IMR-90 (cell line): ENCODE data around the gene ETV6. TPM values are rescaled to one million over a fixed set of nuclear protein-coding genes. Genes with fewer than 3 reads are reported as not detected.

ENCODE experiments used
- ATAC-seq: fragments of 200-7000 bp; cut with Tn5 transposase; 2 replicates; pipeline ENCODE4 v1.9.1; 2020; ENCODE audit warnings: low read depth, mild to moderate bottlenecking, moderate library complexity
- BruUV-seq: library from RNA; stranded (reverse); fragments of 400-500 nt; replicated peaks from 2 replicates; lab custom pipeline; 2021; lab: Mats Ljungman, UMichigan
- CTCF ChIA-PET: fragments of 300-600 bp; formaldehyde crosslinking; extraction: SDS; loops from one replicate; lab custom pipeline; 2021; ENCODE audit warnings: antibody characterized with exemption; lab: Yijun Ruan, JAX
- POLR2A ChIA-PET: fragments of 300-600 bp; sonication (Branson Sonifier 250); formaldehyde crosslinking; loops from one replicate; lab custom pipeline; 2022; ENCODE audit warnings: antibody characterized with exemption; ENCODE audit not compliant: unreplicated experiment; lab: Charles Lee
- DNase-seq: peaks from one replicate; pipeline ENCODE4 v3.0.0; 2013
- H2AFZ ChIP-seq: replicated peaks from 2 replicates; pipeline ENCODE3; 2013; ENCODE audit warnings: low read length, mild to moderate bottlenecking; ENCODE audit not compliant: poor library complexity
- H2AK5ac ChIP-seq: 2 replicates; pipeline ENCODE4 v1.6.1; 2013; ENCODE audit warnings: low read depth, low read length, inconsistent platforms
- H2AK9ac ChIP-seq: replicated peaks from 2 replicates; pipeline ENCODE3; 2013; ENCODE audit warnings: mild to moderate bottlenecking, low read depth, low read length, moderate library complexity; ENCODE audit not compliant: poor library complexity
- H2BK120ac ChIP-seq: 2 replicates; pipeline ENCODE4 v1.6.1; 2013; ENCODE audit warnings: low read depth, low read length, inconsistent platforms
- H2BK15ac ChIP-seq: 3 replicates; pipeline ENCODE4 v1.6.1; 2013; ENCODE audit warnings: low read depth, low read length, inconsistent platforms
- H2BK20ac ChIP-seq: 2 replicates; pipeline ENCODE4 v1.6.1; 2013; ENCODE audit warnings: low read depth, mild to moderate bottlenecking, inconsistent platforms, low read length, moderate library complexity
- H2BK5ac ChIP-seq: 2 replicates; pipeline ENCODE4 v1.6.1; 2013; ENCODE audit warnings: mild to moderate bottlenecking, low read depth, low read length, inconsistent platforms; ENCODE audit not compliant: poor library complexity, severe bottlenecking
- H3K14ac ChIP-seq: replicated peaks from 2 replicates; pipeline ENCODE4 v1.6.1; 2013; ENCODE audit warnings: low read depth, low read length, inconsistent platforms
- H3K18ac ChIP-seq: 2 replicates; pipeline ENCODE4 v1.6.1; 2013; ENCODE audit warnings: low read depth, low read length, control low read depth
- H3K23ac ChIP-seq: 2 replicates; pipeline ENCODE4 v1.6.1; 2013; ENCODE audit warnings: low read depth, low read length, inconsistent platforms
- H3K27ac ChIP-seq: 2 replicates; pipeline ENCODE4 v1.5.1; 2013; ENCODE audit warnings: mild to moderate bottlenecking, control low read depth, low read length; ENCODE audit not compliant: insufficient read depth
- H3K27me3 ChIP-seq: 2 replicates; pipeline ENCODE4 v1.6.1; 2013; ENCODE audit warnings: low read length; ENCODE audit not compliant: control insufficient read depth, insufficient read depth
- H3K36me3 ChIP-seq: 2 replicates; pipeline ENCODE4 v1.6.1; 2013; ENCODE audit warnings: low read length, mixed read lengths; ENCODE audit not compliant: control insufficient read depth, insufficient read depth
- H3K4ac ChIP-seq: 2 replicates; pipeline ENCODE4 v1.6.1; 2013; ENCODE audit warnings: low read depth, low read length, inconsistent platforms
- H3K4me1 ChIP-seq: 2 replicates; pipeline ENCODE4 v1.6.1; 2013; ENCODE audit warnings: low read length, mixed read lengths; ENCODE audit not compliant: control insufficient read depth, insufficient read depth
- H3K4me2 ChIP-seq: 2 replicates; pipeline ENCODE4 v1.6.1; 2013; ENCODE audit warnings: low read depth, mild to moderate bottlenecking, control low read depth, low read length, moderate library complexity
- H3K4me3 ChIP-seq: 2 replicates; pipeline ENCODE4 v1.5.1; 2013; ENCODE audit warnings: low read depth, mild to moderate bottlenecking, control low read depth, low read length, moderate library complexity; ENCODE audit not compliant: insufficient read depth
- H3K56ac ChIP-seq: 2 replicates; pipeline ENCODE4 v1.6.1; 2013; ENCODE audit warnings: low read length, inconsistent platforms; ENCODE audit not compliant: insufficient read depth; ENCODE audit errors: extremely low read depth
- H3K79me1 ChIP-seq, 2 experiments: 2 replicates each; pipeline ENCODE4 v1.6.1; 2013; ENCODE audit warnings: low read length in 2 of 2, inconsistent platforms in 1 of 2, low read depth in 1 of 2
- H3K9ac ChIP-seq: 2 replicates; pipeline ENCODE4 v1.6.1; 2013; ENCODE audit warnings: low read depth, low read length, control low read depth
- H3K9me1 ChIP-seq: 2 replicates; pipeline ENCODE4 v1.6.1; 2013; ENCODE audit warnings: low read length, inconsistent platforms; ENCODE audit not compliant: insufficient read depth
- H3K9me3 ChIP-seq: 2 replicates; pipeline ENCODE4 v1.6.1; 2013; ENCODE audit warnings: low read length; ENCODE audit not compliant: control insufficient read depth, insufficient read depth
- H4K20me1 ChIP-seq: 2 replicates; pipeline ENCODE4 v1.6.1; 2013; ENCODE audit warnings: low read length, inconsistent platforms; ENCODE audit not compliant: insufficient read depth
- H4K5ac ChIP-seq: 2 replicates; pipeline ENCODE4 v1.6.1; 2013; ENCODE audit warnings: mild to moderate bottlenecking, low read depth, low read length, control low read depth
- H4K8ac ChIP-seq, 2 experiments: 2 replicates each; pipeline ENCODE4 v1.6.1; 2013; ENCODE audit warnings: low read depth in 2 of 2, low read length in 2 of 2, control low read depth in 1 of 2, inconsistent platforms in 1 of 2
- H4K91ac ChIP-seq: 2 replicates; pipeline ENCODE4 v1.6.1; 2013; ENCODE audit warnings: low read depth, low read length, inconsistent platforms; ENCODE audit not compliant: insufficient read depth
- BHLHE40 ChIP-seq: fragments of 150-350 bp; IDR thresholded peaks from 2 replicates; pipeline ENCODE4 v1.6.1; 2016; ENCODE audit warnings: mild to moderate bottlenecking, low read depth, low read length
- CHD1 ChIP-seq: IDR thresholded peaks from 2 replicates; pipeline ENCODE4 v1.6.1; 2012; ENCODE audit warnings: low read depth, low read length, improper control_type of control experiment
- MAFK ChIP-seq: IDR thresholded peaks from 2 replicates; pipeline ENCODE4 v1.6.1; 2012; ENCODE audit warnings: low read depth, low read length, improper control_type of control experiment
- MAZ ChIP-seq: IDR thresholded peaks from 2 replicates; pipeline ENCODE4 v1.6.1; 2012; ENCODE audit warnings: low read depth, mild to moderate bottlenecking, low read length, improper control_type of control experiment, moderate library complexity, borderline replicate concordance
- MXI1 ChIP-seq: IDR thresholded peaks from 2 replicates; pipeline ENCODE4 v1.6.1; 2012; ENCODE audit warnings: low read depth, mild to moderate bottlenecking, low read length, moderate library complexity, borderline replicate concordance
- NFE2L2 ChIP-seq: fragments of 150-350 bp; IDR thresholded peaks from 2 replicates; pipeline ENCODE4 v1.6.1; 2016; ENCODE audit warnings: low read depth, mild to moderate bottlenecking, low read length
- POLR2A ChIP-seq: IDR thresholded peaks from 2 replicates; pipeline ENCODE4 v1.6.1; 2012; ENCODE audit warnings: mild to moderate bottlenecking, low read depth, low read length
- RAD21 ChIP-seq: IDR thresholded peaks from 2 replicates; pipeline ENCODE4 v1.6.1; 2012; ENCODE audit warnings: low read length, improper control_type of control experiment
- RFX5 ChIP-seq: IDR thresholded peaks from 2 replicates; pipeline ENCODE4 v1.8.0; 2012; ENCODE audit warnings: low read depth, mild to moderate bottlenecking, low read length, moderate library complexity
- SMC3 ChIP-seq: fragments of 150-350 bp; IDR thresholded peaks from 2 replicates; pipeline ENCODE4 v1.6.1; 2016; ENCODE audit warnings: low read depth, mild to moderate bottlenecking, antibody characterized with exemption, low read length, moderate library complexity
- WGBS, 2 experiments: methylation state at CpG; one replicate each; pipeline versions ENCODE4 v1.1.5 to v1.1.7; 2013; ENCODE audit warnings: missing lambda C conversion rate in 2 of 2; ENCODE audit not compliant: insufficient read length in 1 of 2; ENCODE audit errors: extremely low coverage in 2 of 2; 5-methylcytosine and 5-hydroxymethylcytosine counted together
- dilution Hi-C: fragments of 300-500 bp; cut with HindIII; formaldehyde crosslinking; loops from one replicate; pipeline ENCODE4 v1.14.3; 2018; ENCODE audit warnings: low sequenced_read_pairs; ENCODE audit not compliant: unreplicated experiment
- in situ Hi-C: fragments of 300-500 bp; cut with MboI; formaldehyde crosslinking; loops from 3 replicates; pipeline ENCODE4 v1.14.3; 2019; ENCODE audit warnings: low sequenced_read_pairs, inconsistent platforms, mixed read lengths
- intact Hi-C: fragments of 100-400 bp; cut with micrococcal nuclease; formaldehyde crosslinking; loops from 2 replicates; pipeline ENCODE4 v1.10.0; 2022
- polyA plus RNA-seq, 3 experiments: library from polyadenylated mRNA; depleted of rRNA; stranded (reverse); fragments of >200 nt; gene quantifications; 2 replicates each; pipeline ENCODE4 v1.2.3, GENCODE V29; 2012; ENCODE audit warnings: low replicate concordance in 1 of 3
- total RNA-seq: library from RNA; depleted of rRNA; stranded (reverse); fragments of >200 nt; gene quantifications from 2 replicates; pipeline ENCODE4 v1.2.3, GENCODE V29; 2012
- TF ChIP-seq, protein P1 (sequence below): fragments of 150-350 bp; IDR thresholded peaks from 2 replicates; pipeline ENCODE4 v1.6.1; 2017; ENCODE audit warnings: mild to moderate bottlenecking, antibody characterized with exemption, low read length, low read depth
- TF ChIP-seq, protein P2 (sequence below): conservative IDR thresholded peaks from 2 replicates; pipeline ENCODE4 v1.5.1; 2012; ENCODE audit warnings: mild to moderate bottlenecking, low read depth, low read length, improper control_type of control experiment

ETV6 gene
- total and polyA plus RNA-seq, 2 of the 4 experiments (the other 2 are of a cell fraction) = 8.4 to 9.9 TPM

DNA sequence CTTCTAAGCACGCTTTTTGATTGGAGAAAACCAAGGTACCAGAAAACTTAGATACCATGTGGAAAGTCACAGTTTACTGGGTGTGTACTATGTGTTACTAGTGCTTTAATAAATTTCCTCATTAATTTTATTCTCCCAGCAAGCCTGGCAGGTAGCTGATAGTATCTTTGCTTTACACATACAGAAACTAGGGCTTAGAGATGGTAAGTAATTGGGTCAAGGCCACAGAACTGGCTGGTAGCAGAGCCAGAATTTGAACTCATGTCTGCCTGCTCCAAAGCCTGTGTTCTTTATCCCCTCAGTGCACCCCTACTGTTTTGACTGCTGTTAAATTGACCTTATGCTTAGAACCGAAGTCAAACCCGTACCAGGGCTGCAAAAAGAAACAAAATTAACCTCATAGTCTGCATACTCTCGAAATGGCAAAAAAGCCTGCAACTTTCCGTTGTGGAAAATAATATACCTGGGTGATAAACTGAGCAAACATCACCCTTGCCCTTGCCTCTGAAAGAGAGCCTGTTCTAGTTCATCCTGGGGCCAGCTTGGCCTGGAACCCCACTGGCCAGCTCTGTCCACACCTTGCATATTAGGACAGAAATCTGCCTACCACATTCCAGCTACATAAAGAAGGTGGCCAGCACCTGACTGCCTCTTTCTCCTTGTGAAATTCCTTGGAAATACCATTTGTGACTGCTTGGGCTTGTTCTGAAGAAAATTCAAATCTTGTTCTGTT is 118.9 kb downstream of the ETV6 start (continued):
- no peak for TF ChIP-seq SMC3

- ATAC-seq (no peak), DNase-seq (no peak)
- Histone ChIP-seq H3K4me3 (no peak overlapping the region), H3K4ac (no peak overlapping the region), H3K9me1 (peaks cover 8% of the 10 kb centered on the region), H3K79me1 (peaks cover 37 to 77% of the 10 kb centered on the region in 2 experiments), H2BK5ac (no peak overlapping the region), H3K18ac (no peak overlapping the region), H2AFZ (no peak overlapping the region), H2AK5ac (peak overlapping the region; percentile 65; the same call in 1 of the 2 replicates), H2AK9ac (no peak overlapping the region), H3K56ac (no peak overlapping the region), H4K8ac (no peak overlapping the region), H3K27me3 (no peaks in the 10 kb centered on the region), H2BK20ac (0 out of 2 replicates have a peak overlapping the region, but pooled peaks have one; percentile 41), H3K9ac (no peak overlapping the region), H3K9me3 (no peaks in the 10 kb centered on the region), H3K36me3 (peaks cover 8% of the 10 kb centered on the region; the same call in 1 of the 2 replicates), H4K20me1 (no peaks in the 10 kb centered on the region), H3K27ac (no peak overlapping the region), H3K4me2 (no peak overlapping the region), H2BK120ac (no peak overlapping the region), H4K5ac (no peak overlapping the region), H3K4me1 (peaks cover 17% of the 10 kb centered on the region), H3K23ac (no peak overlapping the region), H2BK15ac (no peak overlapping the region), H3K14ac (no peak overlapping the region), H4K91ac (no peak overlapping the region; the same call in 1 of the 2 replicates)
- intact Hi-C loops = loop anchor here (10.0 kb wide), 1 partner anchor 265 kb away; no protein-coding TSS in a partner anchor
- POLR2A ChIA-PET = no interaction called here
- dilution Hi-C loops = no loop called here
- BruUV-seq = no TSS peak
- in situ Hi-C loops = no loop called here
- CTCF ChIA-PET = no interaction called here
- WGBS, 2 experiments = no CpG with 5 or more reads among the region's 12 CpGs
- no peak for TF ChIP-seq CHD1
- TF ChIP-seq NFE2L2 = no peak
- TF ChIP-seq MAFK = no peak
- TF ChIP-seq MAZ = no peak
- no peak for TF ChIP-seq POLR2A
- TF ChIP-seq, protein P1, sequence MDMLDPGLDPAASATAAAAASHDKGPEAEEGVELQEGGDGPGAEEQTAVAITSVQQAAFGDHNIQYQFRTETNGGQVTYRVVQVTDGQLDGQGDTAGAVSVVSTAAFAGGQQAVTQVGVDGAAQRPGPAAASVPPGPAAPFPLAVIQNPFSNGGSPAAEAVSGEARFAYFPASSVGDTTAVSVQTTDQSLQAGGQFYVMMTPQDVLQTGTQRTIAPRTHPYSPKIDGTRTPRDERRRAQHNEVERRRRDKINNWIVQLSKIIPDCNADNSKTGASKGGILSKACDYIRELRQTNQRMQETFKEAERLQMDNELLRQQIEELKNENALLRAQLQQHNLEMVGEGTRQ = no peak
- no peak for TF ChIP-seq MXI1
- no peak for TF ChIP-seq RAD21
- TF ChIP-seq SMC3 = no peak
- TF ChIP-seq, protein P2, sequence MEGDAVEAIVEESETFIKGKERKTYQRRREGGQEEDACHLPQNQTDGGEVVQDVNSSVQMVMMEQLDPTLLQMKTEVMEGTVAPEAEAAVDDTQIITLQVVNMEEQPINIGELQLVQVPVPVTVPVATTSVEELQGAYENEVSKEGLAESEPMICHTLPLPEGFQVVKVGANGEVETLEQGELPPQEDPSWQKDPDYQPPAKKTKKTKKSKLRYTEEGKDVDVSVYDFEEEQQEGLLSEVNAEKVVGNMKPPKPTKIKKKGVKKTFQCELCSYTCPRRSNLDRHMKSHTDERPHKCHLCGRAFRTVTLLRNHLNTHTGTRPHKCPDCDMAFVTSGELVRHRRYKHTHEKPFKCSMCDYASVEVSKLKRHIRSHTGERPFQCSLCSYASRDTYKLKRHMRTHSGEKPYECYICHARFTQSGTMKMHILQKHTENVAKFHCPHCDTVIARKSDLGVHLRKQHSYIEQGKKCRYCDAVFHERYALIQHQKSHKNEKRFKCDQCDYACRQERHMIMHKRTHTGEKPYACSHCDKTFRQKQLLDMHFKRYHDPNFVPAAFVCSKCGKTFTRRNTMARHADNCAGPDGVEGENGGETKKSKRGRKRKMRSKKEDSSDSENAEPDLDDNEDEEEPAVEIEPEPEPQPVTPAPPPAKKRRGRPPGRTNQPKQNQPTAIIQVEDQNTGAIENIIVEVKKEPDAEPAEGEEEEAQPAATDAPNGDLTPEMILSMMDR = no peak
- no peak for TF ChIP-seq BHLHE40
- no peak for TF ChIP-seq RFX5
Measured at GRCh38 chr12:11769723-11770514, 120.4 kb downstream of the ETV6 start.
